BLaER1 treated with 17β-estradiol and CSF1 and Interleukin-3, amounts not matched to agents 10 nM and 100 nM (cell line): ENCODE data around the gene AK5.
A peak's percentile ranks its signal among the peaks of the same experiment; 100 is the strongest.

Experiments
- H3K27ac ChIP-seq, 11 experiments: shearing (Covaris generic); formaldehyde crosslinking; 2 replicates each; pipeline ENCODE4 v1.8.1; 2022
- H3K27me3 ChIP-seq, 11 experiments: shearing (Covaris generic); formaldehyde crosslinking; 2 replicates each; pipeline ENCODE4 v1.8.1; 2022
- H3K36me3 ChIP-seq, 11 experiments: shearing (Covaris generic); formaldehyde crosslinking; 2 replicates each; pipeline ENCODE4 v1.8.1; 2022
- H3K4me1 ChIP-seq, 10 experiments: shearing (Covaris generic); formaldehyde crosslinking; 2 replicates each; pipeline ENCODE4 v1.8.1; 2022
- H3K4me2 ChIP-seq, 11 experiments: shearing (Covaris generic); formaldehyde crosslinking; 2 replicates each; pipeline ENCODE4 v1.8.1; 2022
- H3K4me3 ChIP-seq, 10 experiments: shearing (Covaris generic); formaldehyde crosslinking; 2 replicates each; pipeline ENCODE4 v1.8.1; 2022
- H3K9ac ChIP-seq, 11 experiments: shearing (Covaris generic); formaldehyde crosslinking; 2 replicates each; pipeline ENCODE4 v1.8.1; 2022
- H3K9me3 ChIP-seq, 11 experiments: shearing (Covaris generic); formaldehyde crosslinking; replicated peaks in 1 of 11; 2 replicates each; pipeline ENCODE4 v1.8.1; 2022
- H4K20me1 ChIP-seq, 11 experiments: shearing (Covaris generic); formaldehyde crosslinking; 2 replicates each; pipeline ENCODE4 v1.8.1; 2022
- Cebpa-rat ChIP-seq, 11 experiments: shearing (Covaris generic); IDR thresholded peaks; 2 replicates each; pipeline ENCODE4 v1.8.1; 2022

AK5 gene

DNA sequence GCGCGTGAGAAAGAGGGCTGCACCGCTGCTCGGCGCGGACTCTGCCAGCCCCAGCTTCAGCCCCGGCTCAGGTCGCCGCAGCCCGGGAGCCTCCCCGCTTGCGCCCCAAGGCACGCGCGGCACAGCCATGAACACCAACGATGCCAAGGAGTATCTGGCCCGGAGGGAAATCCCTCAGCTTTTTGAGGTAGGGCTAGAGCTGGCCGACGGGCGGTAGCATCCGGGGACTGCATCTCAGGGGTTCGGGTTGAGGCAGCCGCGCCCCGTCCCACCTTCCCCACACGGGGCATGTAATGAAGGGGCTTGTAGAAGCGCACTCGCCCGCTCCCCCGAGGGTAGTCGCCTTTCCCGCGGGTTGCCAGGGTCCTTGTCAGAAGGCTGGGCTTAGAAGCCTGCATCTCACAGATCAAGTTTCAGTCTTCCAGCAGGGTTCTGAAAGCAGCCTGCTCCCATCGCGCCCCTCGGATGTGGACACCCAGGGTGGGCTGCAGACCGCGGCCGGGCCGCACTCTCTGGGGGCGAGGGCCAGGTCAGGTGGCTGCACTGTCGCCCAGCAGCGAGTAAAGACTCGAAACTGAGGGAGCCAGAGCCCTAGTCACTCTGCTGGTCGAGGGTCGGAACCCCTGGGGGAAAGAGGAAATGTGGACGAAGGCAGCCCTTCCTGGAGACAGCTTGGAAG, 507 bp downstream of the AK5 start:
- no peaks in the 10 kb centered on the region for H3K36me3 ChIP-seq
- H3K27me3 ChIP-seq, result peaks cover 36 to 92% (median 45%) of the 10 kb centered on the region in 11 experiments
- H3K27ac ChIP-seq, result 0 out of 22 replicates have a peak overlapping the region, but pooled peaks of 1 of the 11 experiments have one; percentile 27
- H3K4me2 ChIP-seq, result peak overlapping the region; percentile 96 to 100 (median 99)
- H3K9ac ChIP-seq, result peak overlapping the region; percentile 3 to 68 (median 57); a peak in 19 of 22 replicates
- H4K20me1 ChIP-seq, result peaks cover 0 to 43% (median 8%) of the 10 kb centered on the region in 11 experiments; a peak in 11 of 22 replicates
- peaks cover 25 to 41% (median 35%) of the 10 kb centered on the region in 10 experiments for H3K4me1 ChIP-seq
- TF ChIP-seq Cebpa-rat (IDR thresholded peaks at IDR 0.05), result no peak
- H3K4me3 ChIP-seq, result peak overlapping the region; percentile 52 to 75 (median 65)
- H3K9me3 ChIP-seq, result no peaks in the 10 kb centered on the region

GRCh38 chr1:77282866-77283539, 1.2 kb downstream of the AK5 start:
- H3K9me3 ChIP-seq, result no peaks in the 10 kb centered on the region
- peak overlapping the region; percentile 96 to 100 (median 99) for H3K4me2 ChIP-seq
- peaks cover 25 to 41% (median 35%) of the 10 kb centered on the region in 10 experiments for H3K4me1 ChIP-seq
- peak overlapping the region in 2 of 11 experiments; percentile 65 to 68; a peak in 3 of 22 replicates for H3K9ac ChIP-seq
- H3K36me3 ChIP-seq, result no peaks in the 10 kb centered on the region
- no peak overlapping the region for H3K27ac ChIP-seq
- peak overlapping the region; percentile 52 to 75 (median 65) for H3K4me3 ChIP-seq
- H4K20me1 ChIP-seq, result peaks cover 0 to 43% (median 8%) of the 10 kb centered on the region in 11 experiments; a peak in 11 of 22 replicates
- H3K27me3 ChIP-seq, result peaks cover 36 to 92% (median 45%) of the 10 kb centered on the region in 11 experiments
- no peak for TF ChIP-seq Cebpa-rat (IDR thresholded peaks at IDR 0.05)

GRCh38 chr1:77283701-77284425, 2.0 kb downstream of the AK5 start:
- H4K20me1 ChIP-seq, result peaks cover 0 to 43% (median 8%) of the 10 kb centered on the region in 11 experiments; a peak in 11 of 22 replicates
- no peak overlapping the region for H3K9ac ChIP-seq
- TF ChIP-seq Cebpa-rat (IDR thresholded peaks at IDR 0.05), result no peak
- H3K27ac ChIP-seq, result no peak overlapping the region
- H3K4me2 ChIP-seq, result no peak overlapping the region
- H3K9me3 ChIP-seq, result no peaks in the 10 kb centered on the region
- H3K4me3 ChIP-seq, result no peak overlapping the region
- peaks cover 36 to 92% (median 45%) of the 10 kb centered on the region in 11 experiments for H3K27me3 ChIP-seq
- no peaks in the 10 kb centered on the region for H3K36me3 ChIP-seq
- peaks cover 25 to 41% (median 36%) of the 10 kb centered on the region in 10 experiments for H3K4me1 ChIP-seq

- no peak overlapping the region for H3K4me3 ChIP-seq
- no peak overlapping the region for H3K9ac ChIP-seq
- no peak overlapping the region for H3K27ac ChIP-seq
- H3K36me3 ChIP-seq, result no peaks in the 10 kb centered on the region
- H4K20me1 ChIP-seq, result peaks cover 0 to 9% (median 0%) of the 10 kb centered on the region in 11 experiments; a peak in 7 of 22 replicates
- no peak overlapping the region for H3K4me2 ChIP-seq
- peaks cover 5 to 16% (median 7%) of the 10 kb centered on the region in 10 experiments; a peak in 18 of 20 replicates for H3K4me1 ChIP-seq
- no peaks in the 10 kb centered on the region for H3K9me3 ChIP-seq
- no peak for TF ChIP-seq Cebpa-rat (IDR thresholded peaks at IDR 0.05)
- H3K27me3 ChIP-seq, result peaks cover 18 to 66% (median 25%) of the 10 kb centered on the region in 11 experiments
Measured at GRCh38 chr1:77287535-77287934, 5.7 kb downstream of the AK5 start.

GRCh38 chr1:77288275-77288674, 6.5 kb downstream of the AK5 start:
- no peaks in the 10 kb centered on the region for H3K9me3 ChIP-seq
- no peaks in the 10 kb centered on the region for H3K36me3 ChIP-seq
- H3K4me1 ChIP-seq, result peaks cover 0 to 8% (median under 1%) of the 10 kb centered on the region in 10 experiments; a peak in 4 of 20 replicates
- H3K4me3 ChIP-seq, result no peak overlapping the region
- peaks cover 0 to 2% (median 0%) of the 10 kb centered on the region in 11 experiments; a peak in 1 of 22 replicates for H4K20me1 ChIP-seq
- H3K4me2 ChIP-seq, result no peak overlapping the region
- H3K9ac ChIP-seq, result no peak overlapping the region
- TF ChIP-seq Cebpa-rat (IDR thresholded peaks at IDR 0.05), result no peak
- H3K27ac ChIP-seq, result no peak overlapping the region
- peaks cover 11 to 58% (median 17%) of the 10 kb centered on the region in 11 experiments for H3K27me3 ChIP-seq

GRCh38 chr1:77290576-77290975, 8.8 kb downstream of the AK5 start:
- Histone ChIP-seq H3K4me3 (no peak overlapping the region), H3K27ac (no peak overlapping the region), H4K20me1 (no peaks in the 10 kb centered on the region), H3K9me3 (no peaks in the 10 kb centered on the region), H3K27me3 (peaks cover 0 to 35% (median 0%) of the 10 kb centered on the region in 11 experiments; a peak in 4 of 22 replicates), H3K4me2 (no peak overlapping the region), H3K36me3 (no peaks in the 10 kb centered on the region), H3K4me1 (peaks cover 0 to 8% (median 0%) of the 10 kb centered on the region in 10 experiments; a peak in 3 of 20 replicates), H3K9ac (no peak overlapping the region)
- no peak for TF ChIP-seq Cebpa-rat (IDR thresholded peaks at IDR 0.05)

- Histone ChIP-seq H3K27ac (no peak overlapping the region), H3K4me1 (peaks cover 0 to 8% (median 0%) of the 10 kb centered on the region in 10 experiments; a peak in 3 of 20 replicates), H3K4me3 (no peak overlapping the region), H3K9ac (no peak overlapping the region), H3K27me3 (peaks cover 0 to 23% (median 0%) of the 10 kb centered on the region in 11 experiments; a peak in 3 of 22 replicates), H4K20me1 (no peaks in the 10 kb centered on the region), H3K9me3 (no peaks in the 10 kb centered on the region), H3K36me3 (no peaks in the 10 kb centered on the region), H3K4me2 (no peak overlapping the region)
- no peak for TF ChIP-seq Cebpa-rat (IDR thresholded peaks at IDR 0.05)
Measured at GRCh38 chr1:77292551-77292950, 10.7 kb downstream of the AK5 start.

- no peaks in the 10 kb centered on the region for H4K20me1 ChIP-seq
- no peak overlapping the region for H3K9ac ChIP-seq
- H3K4me3 ChIP-seq, result no peak overlapping the region
- no peak overlapping the region for H3K4me2 ChIP-seq
- no peaks in the 10 kb centered on the region for H3K27me3 ChIP-seq
- peaks cover 0 to 2% (median 0%) of the 10 kb centered on the region in 11 experiments; a peak in 3 of 22 replicates for H3K9me3 ChIP-seq
- no peaks in the 10 kb centered on the region for H3K4me1 ChIP-seq
- H3K27ac ChIP-seq, result no peak overlapping the region
- TF ChIP-seq Cebpa-rat (IDR thresholded peaks at IDR 0.05), result no peak
- H3K36me3 ChIP-seq, result no peaks in the 10 kb centered on the region
Measured at GRCh38 chr1:77300566-77300965, 18.7 kb downstream of the AK5 start.
